WTC11 (cell line): Measurements from ENCODE around the gene CCDC190.

Experiments
- ATF2 ChIP-seq: sonication (generic); formaldehyde crosslinking; IDR thresholded peaks from 2 replicates; pipeline ENCODE4 v1.8.1; 2022; ENCODE audit warnings: low read depth, missing genetic modification reagents, borderline replicate concordance
- CREM ChIP-seq: sonication (generic); formaldehyde crosslinking; IDR thresholded peaks from 2 replicates; pipeline ENCODE4 v1.8.1; 2022; ENCODE audit warnings: mild to moderate bottlenecking, missing genetic modification reagents, moderate library complexity
- CTCF ChIP-seq: fragments of 200-600 bp; IDR thresholded peaks from 2 replicates; pipeline ENCODE4 v1.8.0; 2022; ENCODE audit warnings: antibody characterized with exemption
- ETV6 ChIP-seq: sonication (generic); formaldehyde crosslinking; IDR thresholded peaks from 2 replicates; pipeline ENCODE4 v1.8.1; 2022; ENCODE audit warnings: mild to moderate bottlenecking, missing genetic modification reagents
- FOXP4 ChIP-seq: sonication (generic); formaldehyde crosslinking; IDR thresholded peaks from 2 replicates; pipeline ENCODE4 v1.8.0; 2022; ENCODE audit warnings: mild to moderate bottlenecking, missing genetic modification reagents
- IRF2 ChIP-seq: sonication (generic); formaldehyde crosslinking; IDR thresholded peaks from 2 replicates; pipeline ENCODE4 v1.8.0; 2022; ENCODE audit warnings: low read depth, missing genetic modification reagents, borderline replicate concordance
- MAX ChIP-seq: sonication (generic); formaldehyde crosslinking; IDR thresholded peaks from 2 replicates; pipeline ENCODE4 v1.8.0; 2022; ENCODE audit warnings: mild to moderate bottlenecking, missing genetic modification reagents
- NFE2L1 ChIP-seq: sonication (generic); formaldehyde crosslinking; IDR thresholded peaks from 2 replicates; pipeline ENCODE4 v1.8.1; 2023; ENCODE audit warnings: missing genetic modification reagents
- PRDM15 ChIP-seq: sonication (generic); formaldehyde crosslinking; IDR thresholded peaks from 2 replicates; pipeline ENCODE4 v1.8.0; 2022; ENCODE audit warnings: missing genetic modification reagents
- SP1 ChIP-seq: sonication (generic); formaldehyde crosslinking; conservative IDR thresholded peaks from 2 replicates; pipeline ENCODE4 v1.8.1; 2022; ENCODE audit warnings: missing genetic modification reagents
- TP53 ChIP-seq: sonication (generic); formaldehyde crosslinking; IDR thresholded peaks from 2 replicates; pipeline ENCODE4 v1.8.1; 2023; ENCODE audit warnings: mild to moderate bottlenecking, missing genetic modification reagents
- ZNF423 ChIP-seq: fragments of 250-450 bp; sonication (Bioruptor Pico); IDR thresholded peaks from 2 replicates; pipeline ENCODE4 v2.1.2; 2022; ENCODE audit warnings: mild to moderate bottlenecking, moderate library complexity
- ZNF671 ChIP-seq: fragments of 250-450 bp; sonication (Bioruptor Pico); IDR thresholded peaks from 2 replicates; pipeline ENCODE4 v1.8.0; 2021; ENCODE audit warnings: mild to moderate bottlenecking
- ZSCAN18 ChIP-seq: fragments of 250-450 bp; sonication (Bioruptor Pico); IDR thresholded peaks from 2 replicates; pipeline ENCODE4 v2.1.2; 2022; ENCODE audit warnings: mild to moderate bottlenecking, moderate library complexity

- TF ChIP-seq ETV6 (CRISPR knock-in tag), result no peak
- no peak for TF ChIP-seq ATF2
- no peak for TF ChIP-seq CTCF
- no peak for TF ChIP-seq TP53 (CRISPR knock-in tag)
- TF ChIP-seq MAX (CRISPR knock-in tag), result no peak
- no peak for TF ChIP-seq ZNF671
- no peak for TF ChIP-seq FOXP4 (CRISPR knock-in tag)
- TF ChIP-seq ZSCAN18, result no peak
- TF ChIP-seq NFE2L1 (CRISPR knock-in tag), result no peak
- TF ChIP-seq SP1 (CRISPR knock-in tag), result no peak
- no peak for TF ChIP-seq PRDM15
- TF ChIP-seq IRF2 (CRISPR knock-in tag), result no peak
- no peak for TF ChIP-seq ZNF423 (CRISPR knock-in tag)
- TF ChIP-seq CREM (CRISPR knock-in tag), result no peak
Measured at GRCh38 chr1:162844153-162844552, 16.8 kb downstream of the CCDC190 start.
